OCI-LY7 (cell line): ENCODE data around the gene ACKR2.

Experiments
- EZH2phosphoT487 ChIP-seq: fragments of 200-600 bp; sonication (generic); IDR thresholded peaks from 2 replicates; pipeline ENCODE4 v1.6.1; 2018; ENCODE audit warnings: low read depth, borderline replicate concordance, mild to moderate bottlenecking, mixed run types, antibody characterized with exemption, low read length, moderate library complexity, mixed read lengths
- TF ChIP-seq, protein P1 (sequence below): fragments of 200-600 bp; sonication (generic); conservative IDR thresholded peaks from 2 replicates; pipeline ENCODE4 v1.5.1; 2014; ENCODE audit warnings: mild to moderate bottlenecking, antibody characterized with exemption, low read length, moderate library complexity, mixed read lengths

DNA sequence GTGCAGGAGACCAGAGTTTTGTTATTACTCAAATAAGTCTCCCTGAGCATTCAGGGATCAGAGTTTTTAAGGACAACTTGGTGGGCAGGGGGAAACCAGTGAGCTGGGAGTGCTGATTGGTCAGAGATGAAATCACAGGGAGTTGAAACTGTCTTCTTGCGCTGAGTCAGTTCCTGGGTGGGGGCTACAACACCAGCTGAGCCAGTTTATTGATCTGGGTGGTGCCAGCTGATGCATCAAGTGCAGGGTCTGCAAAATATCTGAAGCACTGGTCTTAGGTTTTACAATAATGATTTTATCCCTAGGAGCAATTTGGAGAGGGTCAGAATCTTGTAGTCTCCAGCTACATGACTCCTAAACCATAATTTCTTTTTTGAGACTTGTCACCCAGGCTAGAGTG is 82.9 kb downstream of the ACKR2 start:
- TF ChIP-seq, protein P1, sequence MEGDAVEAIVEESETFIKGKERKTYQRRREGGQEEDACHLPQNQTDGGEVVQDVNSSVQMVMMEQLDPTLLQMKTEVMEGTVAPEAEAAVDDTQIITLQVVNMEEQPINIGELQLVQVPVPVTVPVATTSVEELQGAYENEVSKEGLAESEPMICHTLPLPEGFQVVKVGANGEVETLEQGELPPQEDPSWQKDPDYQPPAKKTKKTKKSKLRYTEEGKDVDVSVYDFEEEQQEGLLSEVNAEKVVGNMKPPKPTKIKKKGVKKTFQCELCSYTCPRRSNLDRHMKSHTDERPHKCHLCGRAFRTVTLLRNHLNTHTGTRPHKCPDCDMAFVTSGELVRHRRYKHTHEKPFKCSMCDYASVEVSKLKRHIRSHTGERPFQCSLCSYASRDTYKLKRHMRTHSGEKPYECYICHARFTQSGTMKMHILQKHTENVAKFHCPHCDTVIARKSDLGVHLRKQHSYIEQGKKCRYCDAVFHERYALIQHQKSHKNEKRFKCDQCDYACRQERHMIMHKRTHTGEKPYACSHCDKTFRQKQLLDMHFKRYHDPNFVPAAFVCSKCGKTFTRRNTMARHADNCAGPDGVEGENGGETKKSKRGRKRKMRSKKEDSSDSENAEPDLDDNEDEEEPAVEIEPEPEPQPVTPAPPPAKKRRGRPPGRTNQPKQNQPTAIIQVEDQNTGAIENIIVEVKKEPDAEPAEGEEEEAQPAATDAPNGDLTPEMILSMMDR = no peak
- TF ChIP-seq EZH2phosphoT487 = no peak
